ENCODE results near the gene ERN2.

ERN2 gene

DNA sequence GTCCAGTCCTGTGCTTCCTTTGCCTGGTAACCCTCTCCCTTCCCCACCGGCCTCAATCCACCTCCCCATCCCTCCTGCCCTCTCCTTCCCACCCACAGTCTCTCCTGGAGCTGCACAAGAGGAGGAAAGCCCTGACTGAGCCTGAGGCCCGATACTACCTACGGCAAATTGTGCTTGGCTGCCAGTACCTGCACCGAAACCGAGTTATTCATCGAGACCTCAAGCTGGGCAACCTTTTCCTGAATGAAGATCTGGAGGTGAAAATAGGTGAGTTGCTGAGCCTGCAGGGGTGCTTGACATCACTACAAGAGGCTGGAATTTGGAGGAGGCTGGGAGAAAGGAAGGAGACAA lies 33.1 kb downstream of the ERN2 start:
- Histone ChIP-seq H3K36me3 (replicated peaks in 1 of 2; ENCODE audit: control insufficient read depth in 2 of 2, insufficient read depth in 2 of 2, low read length in 2 of 2) (peaks cover 30 to 66% of the 10 kb centered on the region in 2 donors), H3K27me3 (ENCODE audit: control insufficient read depth in 3 of 3, insufficient read depth in 3 of 3, low read depth in 1 of 3, low read length in 3 of 3) (no peaks in the 10 kb centered on the region), H3K4me3 (ENCODE audit: low read length in 2 of 2) (peak overlapping the region; percentile 94 to 100)

DNA sequence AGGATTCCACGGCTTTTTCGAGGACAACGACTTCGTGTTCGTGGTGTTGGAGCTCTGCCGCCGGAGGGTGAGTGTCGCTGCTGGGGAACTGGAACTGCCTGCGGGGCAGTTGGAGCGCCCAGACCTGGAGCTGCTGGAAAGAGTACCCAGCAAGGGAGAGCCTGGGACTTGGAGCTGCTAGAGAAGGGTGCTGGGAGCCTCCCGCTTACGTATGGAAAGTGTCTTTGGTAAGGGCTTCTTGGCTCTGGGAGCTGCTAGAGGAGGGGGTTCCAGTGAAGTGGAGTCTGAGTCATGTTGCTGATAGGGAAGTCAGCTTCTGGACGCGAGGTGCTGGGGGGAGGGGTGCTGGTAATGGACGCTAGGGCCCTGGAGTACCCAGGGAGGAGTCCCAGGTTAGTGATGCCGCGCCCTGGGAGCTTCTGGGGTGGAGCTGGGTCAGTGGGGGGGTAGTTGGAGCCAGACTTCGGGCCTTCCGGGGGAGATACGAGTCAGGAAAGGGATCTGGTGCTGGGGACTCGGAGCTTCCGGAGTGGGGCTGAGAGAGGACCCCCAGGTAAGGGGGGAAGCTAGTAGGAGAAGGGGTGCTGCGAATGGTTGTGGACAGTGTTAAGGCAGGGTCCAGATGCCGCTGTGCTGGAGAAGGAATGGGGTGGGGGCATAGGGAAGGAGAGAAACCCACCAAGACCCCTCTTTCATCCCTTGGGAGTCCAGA lies 33.6 kb downstream of the ERN2 start:
- Histone ChIP-seq H2BK120ac (ENCODE audit: low read depth, low read length) (no peak overlapping the region), H3K27me3 (ENCODE audit: control insufficient read depth in 3 of 3, insufficient read depth in 3 of 3, low read depth in 1 of 3, low read length in 3 of 3) (no peaks in the 10 kb centered on the region), H4K91ac (ENCODE audit: low read depth, low read length, poor library complexity) (no peak overlapping the region), H2BK5ac (ENCODE audit: low read length) (no peak overlapping the region), H2BK15ac (ENCODE audit: low read length) (no peak overlapping the region), H3K18ac (ENCODE audit: low read length) (peak overlapping the region; percentile 63), H2AK5ac (ENCODE audit: low read depth, low read length) (peak overlapping the region; percentile 44), H3K36me3 (replicated peaks in 1 of 2; ENCODE audit: control insufficient read depth in 2 of 2, insufficient read depth in 2 of 2, low read length in 2 of 2) (peaks cover 30 to 66% of the 10 kb centered on the region in 2 donors), H3K4me1 (ENCODE audit: control insufficient read depth in 2 of 2, insufficient read depth in 1 of 2, low read depth in 1 of 2, low read length in 2 of 2) (peaks cover 14% of the 10 kb centered on the region in 2 donors), H3K4ac (ENCODE audit: low read length) (no peak overlapping the region), H2AFZ (ENCODE audit: low read length) (peak overlapping the region; percentile 86), H3K4me3 (ENCODE audit: low read length in 2 of 2) (peak overlapping the region; percentile 94 to 100), H3K9me3 (replicated peaks in 1 of 2; ENCODE audit: control insufficient read depth in 2 of 2, insufficient read depth in 1 of 2, low read depth in 1 of 2, low read length in 2 of 2) (no peaks in the 10 kb centered on the region), H2BK12ac (ENCODE audit: low read length) (no peak overlapping the region), H3K79me1 (ENCODE audit: low read depth, low read length) (peaks cover 8% of the 10 kb centered on the region), H3K4me2 (ENCODE audit: insufficient read depth, low read length, poor library complexity, severe bottlenecking) (peak overlapping the region; percentile 77), H3K9ac (ENCODE audit: low read depth, low read length, poor library complexity) (peak overlapping the region; percentile 87), H3K27ac (replicated peaks; ENCODE audit: low read length) (no peak overlapping the region), H3K23ac (ENCODE audit: low read depth, low read length, poor library complexity) (peak overlapping the region; percentile 0), H4K8ac (ENCODE audit: low read depth, low read length) (no peak overlapping the region), H3K14ac (ENCODE audit: low read length) (peak overlapping the region; percentile 10)
- peak; percentile 11 for DNase-seq (ENCODE audit: low spot score)
- WGBS, 2 donors (ENCODE audit: extremely low coverage in 2 of 2, insufficient read length in 2 of 2, insufficient replicate concordance in 1 of 2): no CpG with 5 or more reads among the region's 24 CpGs

More for the DNA sequence above, 33.1 kb downstream of the ERN2 start:
- Histone ChIP-seq H3K23ac (ENCODE audit: low read depth, low read length, poor library complexity) (no peak overlapping the region), H2BK5ac (ENCODE audit: low read length) (no peak overlapping the region), H4K8ac (ENCODE audit: low read depth, low read length) (no peak overlapping the region), H3K27ac (replicated peaks; ENCODE audit: low read length) (no peak overlapping the region), H3K9ac (ENCODE audit: low read depth, low read length, poor library complexity) (peak overlapping the region; percentile 87), H3K14ac (ENCODE audit: low read length) (no peak overlapping the region), H3K9me3 (replicated peaks in 1 of 2; ENCODE audit: control insufficient read depth in 2 of 2, insufficient read depth in 1 of 2, low read depth in 1 of 2, low read length in 2 of 2) (no peaks in the 10 kb centered on the region), H3K4me2 (ENCODE audit: insufficient read depth, low read length, poor library complexity, severe bottlenecking) (peak overlapping the region; percentile 77), H4K91ac (ENCODE audit: low read depth, low read length, poor library complexity) (no peak overlapping the region), H3K4me1 (ENCODE audit: control insufficient read depth in 2 of 2, insufficient read depth in 1 of 2, low read depth in 1 of 2, low read length in 2 of 2) (peaks cover 14% of the 10 kb centered on the region in 2 donors), H2BK15ac (ENCODE audit: low read length) (no peak overlapping the region), H3K79me1 (ENCODE audit: low read depth, low read length) (peaks cover 8% of the 10 kb centered on the region), H2AK5ac (ENCODE audit: low read depth, low read length) (no peak overlapping the region), H3K4ac (ENCODE audit: low read length) (no peak overlapping the region), H3K18ac (ENCODE audit: low read length) (no peak overlapping the region), H2BK12ac (ENCODE audit: low read length) (no peak overlapping the region), H2AFZ (ENCODE audit: low read length) (no peak overlapping the region), H2BK120ac (ENCODE audit: low read depth, low read length) (no peak overlapping the region)
- no CpG with 5 or more reads among the region's 6 CpGs for WGBS, 2 donors (ENCODE audit: extremely low coverage in 2 of 2, insufficient read length in 2 of 2, insufficient replicate concordance in 1 of 2)
- DNase-seq (ENCODE audit: low spot score): no peak

DNA sequence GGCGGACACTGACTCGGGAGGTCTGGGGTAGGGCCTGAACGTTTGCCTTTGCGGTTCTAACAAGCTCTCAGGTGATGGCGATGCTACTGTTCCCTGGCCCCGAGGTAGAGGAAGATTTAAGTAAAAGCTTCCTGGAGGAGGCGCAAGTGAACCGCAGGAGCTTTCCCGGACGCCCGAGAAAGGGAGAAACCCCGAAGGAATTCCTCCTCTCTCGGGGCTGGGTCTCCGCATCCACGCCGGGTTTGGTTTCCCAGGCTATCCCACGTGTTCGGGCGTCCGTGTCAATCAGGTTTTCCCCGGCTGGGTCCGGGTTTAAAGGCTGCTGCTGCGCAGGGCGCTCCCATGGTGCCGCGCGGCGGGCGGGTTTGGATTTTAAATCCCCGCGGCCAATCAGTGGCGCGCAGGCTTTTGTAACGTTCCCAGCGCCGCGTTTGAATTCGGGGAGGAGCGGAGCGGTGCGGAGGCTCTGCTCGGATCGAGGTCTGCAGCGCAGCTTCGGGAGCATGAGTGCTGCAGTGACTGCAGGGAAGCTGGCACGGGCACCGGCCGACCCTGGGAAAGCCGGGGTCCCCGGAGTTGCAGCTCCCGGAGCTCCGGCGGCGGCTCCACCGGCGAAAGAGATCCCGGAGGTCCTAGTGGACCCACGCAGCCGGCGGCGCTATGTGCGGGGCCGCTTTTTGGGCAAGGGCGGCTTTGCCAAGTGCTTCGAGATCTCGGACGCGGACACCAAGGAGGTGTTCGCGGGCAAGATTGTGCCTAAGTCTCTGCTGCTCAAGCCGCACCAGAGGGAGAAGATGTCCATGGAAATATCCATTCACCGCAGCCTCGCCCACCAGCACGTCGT lies 34.4 kb downstream of the ERN2 start, which contains the start of gene PLK1:
PLK1 (plus strand) TSS at position 460 of the 844 bp plus-strand sequence; CDS start at position 504, 44 bp downstream.
- no peak within 1 kb of the TSS for H2BK12ac ChIP-seq (ENCODE audit: low read length)
- no peak within 1 kb of the TSS for H4K8ac ChIP-seq (ENCODE audit: low read depth, low read length)
- peaks cover 25 to 66% of the 10 kb centered on the region in 2 donors for H3K36me3 ChIP-seq (replicated peaks in 1 of 2; ENCODE audit: control insufficient read depth in 2 of 2, insufficient read depth in 2 of 2, low read length in 2 of 2)
- peak within 1 kb of the TSS; percentile 63 for H3K18ac ChIP-seq (ENCODE audit: low read length)
- H3K4ac ChIP-seq (ENCODE audit: low read length): no peak within 1 kb of the TSS
- H3K23ac ChIP-seq (ENCODE audit: low read depth, low read length, poor library complexity): peak within 1 kb of the TSS; percentile 0
- no peak within 1 kb of the TSS for H2BK5ac ChIP-seq (ENCODE audit: low read length)
- peak; percentile 85 for DNase-seq (ENCODE audit: low spot score)
- no CpG with 5 or more reads among the region's 75 CpGs for WGBS, 2 donors (ENCODE audit: extremely low coverage in 2 of 2, insufficient read length in 2 of 2, insufficient replicate concordance in 1 of 2)
- no peak within 1 kb of the TSS for H2BK15ac ChIP-seq (ENCODE audit: low read length)
- H3K79me1 ChIP-seq (ENCODE audit: low read depth, low read length): peaks cover 8% of the 10 kb centered on the region
- peaks cover 14 to 15% of the 10 kb centered on the region in 2 donors for H3K4me1 ChIP-seq (ENCODE audit: control insufficient read depth in 2 of 2, insufficient read depth in 1 of 2, low read depth in 1 of 2, low read length in 2 of 2)
- H3K9me3 ChIP-seq (replicated peaks in 1 of 2; ENCODE audit: control insufficient read depth in 2 of 2, insufficient read depth in 1 of 2, low read depth in 1 of 2, low read length in 2 of 2): no peaks in the 10 kb centered on the region
- peak within 1 kb of the TSS; percentile 44 for H2AK5ac ChIP-seq (ENCODE audit: low read depth, low read length)
- H3K27ac ChIP-seq (replicated peaks; ENCODE audit: low read length): peak within 1 kb of the TSS; percentile 69
- H2AFZ ChIP-seq (ENCODE audit: low read length): peak within 1 kb of the TSS; percentile 86
- peak within 1 kb of the TSS; percentile 5 for H2BK120ac ChIP-seq (ENCODE audit: low read depth, low read length)
- peak within 1 kb of the TSS; percentile 77 for H3K4me2 ChIP-seq (ENCODE audit: insufficient read depth, low read length, poor library complexity, severe bottlenecking)
- peak within 1 kb of the TSS; percentile 14 for H4K91ac ChIP-seq (ENCODE audit: low read depth, low read length, poor library complexity)
- H3K14ac ChIP-seq (ENCODE audit: low read length): peak within 1 kb of the TSS; percentile 10
- peak within 1 kb of the TSS; percentile 94 to 100 for H3K4me3 ChIP-seq (ENCODE audit: low read length in 2 of 2)
- H3K9ac ChIP-seq (ENCODE audit: low read depth, low read length, poor library complexity): peak within 1 kb of the TSS; percentile 87
- no peaks in the 10 kb centered on the region for H3K27me3 ChIP-seq (ENCODE audit: control insufficient read depth in 3 of 3, insufficient read depth in 3 of 3, low read depth in 1 of 3, low read length in 3 of 3)

Data from neuronal stem cell (in vitro differentiated cells).